IPS DF 6.9 (cell line): ENCODE data around the gene PTPN23.
"Not testable (repeated sequence)": the region's sequence is repeated elsewhere in the genome, so short reads cannot be mapped to it uniquely, and the experiment has no call there.

ENCODE experiments used
- DNase-seq: peaks from one replicate; pipeline ENCODE4 v3.0.0-alpha.2; 2013; ENCODE audit warnings: low read depth, low spot score
- H3K27ac ChIP-seq: one replicate; pipeline ENCODE4 v1.5.1; 2013; ENCODE audit warnings: low read length, control low read depth
- H3K27me3 ChIP-seq: 2 replicates; pipeline ENCODE4 v1.6.1; 2013; ENCODE audit warnings: mild to moderate bottlenecking, low read length; ENCODE audit not compliant: control insufficient read depth, insufficient read depth
- H3K36me3 ChIP-seq: 2 replicates; pipeline ENCODE4 v1.6.1; 2013; ENCODE audit warnings: low read length; ENCODE audit not compliant: control insufficient read depth, insufficient read depth
- H3K4me1 ChIP-seq: 2 replicates; pipeline ENCODE4 v1.6.1; 2013; ENCODE audit warnings: low read length; ENCODE audit not compliant: control insufficient read depth, insufficient read depth
- H3K4me3 ChIP-seq: 2 replicates; pipeline ENCODE4 v1.5.1; 2013; ENCODE audit warnings: mild to moderate bottlenecking, low read length
- H3K9me3 ChIP-seq: 2 replicates; pipeline ENCODE4 v1.6.1; 2013; ENCODE audit warnings: low read length, inconsistent platforms; ENCODE audit not compliant: control insufficient read depth, insufficient read depth
- WGBS: extraction: QIAGEN DNeasy Blood & Tissue Kit; methylation state at CpG from one replicate; pipeline ENCODE4 v1.1.7; 2013; ENCODE audit warnings: mixed read lengths, missing lambda C conversion rate; ENCODE audit not compliant: insufficient read length, insufficient coverage; 5-methylcytosine and 5-hydroxymethylcytosine counted together

PTPN23 gene

GRCh38 chr3:47348411-47349154 lies 32.2 kb upstream of the PTPN23 start:
- H3K4me3 ChIP-seq = no peak overlapping the region
- H3K27ac ChIP-seq = no peak overlapping the region
- no peaks in the 10 kb centered on the region for H3K9me3 ChIP-seq
- no peaks in the 10 kb centered on the region for H3K4me1 ChIP-seq
- DNase-seq = no peak
- no CpG with 5 or more reads among the region's 5 CpGs for WGBS
- no peaks in the 10 kb centered on the region for H3K27me3 ChIP-seq
- H3K36me3 ChIP-seq = peaks cover 6% of the 10 kb centered on the region

GRCh38 chr3:47355010-47355409 lies 25.8 kb upstream of the PTPN23 start:
- H3K27me3 ChIP-seq = no peaks in the 10 kb centered on the region
- H3K36me3 ChIP-seq = no peaks in the 10 kb centered on the region
- no peak overlapping the region for H3K4me3 ChIP-seq
- DNase-seq = no peak
- H3K27ac ChIP-seq = no peak overlapping the region
- 0 out of 2 replicates have a peak, but pooled peaks cover 4% of the 10 kb centered on the region for H3K9me3 ChIP-seq
- H3K4me1 ChIP-seq = no peaks in the 10 kb centered on the region
- WGBS = no CpG with 5 or more reads among the region's 3 CpGs

GRCh38 chr3:47356201-47356600 lies 24.6 kb upstream of the PTPN23 start:
- DNase-seq = no peak
- no peak overlapping the region for H3K27ac ChIP-seq
- WGBS = no CpG with 5 or more reads among the region's 31 CpGs
- 0 out of 2 replicates have a peak, but pooled peaks cover 4% of the 10 kb centered on the region for H3K9me3 ChIP-seq
- H3K4me3 ChIP-seq = no peak overlapping the region
- no peaks in the 10 kb centered on the region for H3K27me3 ChIP-seq
- H3K36me3 ChIP-seq = no peaks in the 10 kb centered on the region
- H3K4me1 ChIP-seq = no peaks in the 10 kb centered on the region

- Histone ChIP-seq H3K36me3 (no peaks in the 10 kb centered on the region), H3K9me3 (0 out of 2 replicates have a peak, but pooled peaks cover 4% of the 10 kb centered on the region), H3K27ac (no peak overlapping the region), H3K4me3 (no peak overlapping the region), H3K4me1 (no peaks in the 10 kb centered on the region), H3K27me3 (no peaks in the 10 kb centered on the region)
- no peak for DNase-seq
- no CpG with 5 or more reads among the region's 1 CpG for WGBS
Observed at GRCh38 chr3:47359323-47359722, 21.5 kb upstream of the PTPN23 start.

GRCh38 chr3:47360110-47360517 lies 20.7 kb upstream of the PTPN23 start:
- not testable (repeated sequence) for H3K4me1 ChIP-seq, H3K27me3 ChIP-seq, DNase-seq, H3K36me3 ChIP-seq, H3K9me3 ChIP-seq, H3K4me3 ChIP-seq, H3K27ac ChIP-seq
- no CpG with 5 or more reads among the region's 4 CpGs for WGBS

GRCh38 chr3:47362701-47363100 lies 18.1 kb upstream of the PTPN23 start:
- H3K27ac ChIP-seq = no peak overlapping the region
- WGBS = no CpG with 5 or more reads among the region's 5 CpGs
- no peaks in the 10 kb centered on the region for H3K36me3 ChIP-seq
- no peaks in the 10 kb centered on the region for H3K27me3 ChIP-seq
- no peak for DNase-seq
- H3K4me3 ChIP-seq = no peak overlapping the region
- H3K4me1 ChIP-seq = no peaks in the 10 kb centered on the region
- H3K9me3 ChIP-seq = 0 out of 2 replicates have a peak, but pooled peaks cover 4% of the 10 kb centered on the region

GRCh38 chr3:47365213-47366153 lies 15.3 kb upstream of the PTPN23 start:
- Histone ChIP-seq H3K27me3 (no peaks in the 10 kb centered on the region), H3K27ac (no peak overlapping the region), H3K4me3 (no peak overlapping the region), H3K4me1 (no peaks in the 10 kb centered on the region), H3K36me3 (no peaks in the 10 kb centered on the region), H3K9me3 (no peaks in the 10 kb centered on the region)
- WGBS = no CpG with 5 or more reads among the region's 11 CpGs
- DNase-seq = no peak

- Histone ChIP-seq H3K36me3 (no peaks in the 10 kb centered on the region), H3K27me3 (no peaks in the 10 kb centered on the region), H3K27ac (no peak overlapping the region), H3K4me1 (0 out of 2 replicates have a peak, but pooled peaks cover 4% of the 10 kb centered on the region), H3K9me3 (no peaks in the 10 kb centered on the region), H3K4me3 (no peak overlapping the region)
- no peak for DNase-seq
- WGBS = no CpG with 5 or more reads among the region's 2 CpGs
Observed at GRCh38 chr3:47366833-47367232, 14.0 kb upstream of the PTPN23 start.

- WGBS = no CpG with 5 or more reads among the region's 7 CpGs
- Histone ChIP-seq H3K27ac (no peak overlapping the region), H3K36me3 (no peaks in the 10 kb centered on the region), H3K4me3 (no peak overlapping the region), H3K4me1 (0 out of 2 replicates have a peak, but pooled peaks cover 4% of the 10 kb centered on the region), H3K27me3 (no peaks in the 10 kb centered on the region), H3K9me3 (no peaks in the 10 kb centered on the region)
- DNase-seq = no peak
Observed at GRCh38 chr3:47367631-47368030, 13.2 kb upstream of the PTPN23 start.

GRCh38 chr3:47370020-47370419 lies 10.8 kb upstream of the PTPN23 start:
- not testable (repeated sequence) for H3K4me3 ChIP-seq, H3K36me3 ChIP-seq

More at GRCh38 chr3:47370020-47370419, 10.8 kb upstream of the PTPN23 start:
- not testable (repeated sequence) for H3K9me3 ChIP-seq, H3K27ac ChIP-seq, DNase-seq, H3K4me1 ChIP-seq, H3K27me3 ChIP-seq
- WGBS = no CpG with 5 or more reads among the region's 8 CpGs
